PFSK-1 (cell line): ENCODE results near the gene GMPR2.

Experiments
- FOXP2 ChIP-seq: optimal IDR thresholded peaks from 2 replicates; pipeline ENCODE3; 2011; ENCODE audit warnings: borderline replicate concordance, control low read depth, inconsistent platforms; ENCODE audit not compliant: insufficient read depth; ENCODE audit errors: extremely low read length, extremely low read depth
- POLR2AphosphoS5 ChIP-seq: IDR thresholded peaks from 2 replicates; pipeline ENCODE4 v1.6.1; 2012; ENCODE audit warnings: low read depth, mild to moderate bottlenecking, control low read depth, low read length, moderate library complexity
- REST ChIP-seq, 2 experiments: IDR thresholded peaks; 2 replicates each; pipeline versions ENCODE4 v1.6.1 to v1.8.0; 2011 to 2012; ENCODE audit warnings: low read depth in 2 of 2, low read length in 2 of 2, control low read depth in 1 of 2, inconsistent platforms in 1 of 2, mild to moderate bottlenecking in 1 of 2, moderate library complexity in 1 of 2; ENCODE audit not compliant: insufficient read depth in 1 of 2
- SIN3A ChIP-seq: IDR thresholded peaks from 2 replicates; pipeline ENCODE4 v1.6.1; 2012; ENCODE audit warnings: mild to moderate bottlenecking, low read length, moderate library complexity, borderline replicate concordance; ENCODE audit not compliant: insufficient read depth
- TAF1 ChIP-seq: IDR thresholded peaks from 2 replicates; pipeline ENCODE4 v1.6.1; 2012; ENCODE audit warnings: low read length, control low read depth, borderline replicate concordance; ENCODE audit not compliant: insufficient read depth

GMPR2 gene

DNA sequence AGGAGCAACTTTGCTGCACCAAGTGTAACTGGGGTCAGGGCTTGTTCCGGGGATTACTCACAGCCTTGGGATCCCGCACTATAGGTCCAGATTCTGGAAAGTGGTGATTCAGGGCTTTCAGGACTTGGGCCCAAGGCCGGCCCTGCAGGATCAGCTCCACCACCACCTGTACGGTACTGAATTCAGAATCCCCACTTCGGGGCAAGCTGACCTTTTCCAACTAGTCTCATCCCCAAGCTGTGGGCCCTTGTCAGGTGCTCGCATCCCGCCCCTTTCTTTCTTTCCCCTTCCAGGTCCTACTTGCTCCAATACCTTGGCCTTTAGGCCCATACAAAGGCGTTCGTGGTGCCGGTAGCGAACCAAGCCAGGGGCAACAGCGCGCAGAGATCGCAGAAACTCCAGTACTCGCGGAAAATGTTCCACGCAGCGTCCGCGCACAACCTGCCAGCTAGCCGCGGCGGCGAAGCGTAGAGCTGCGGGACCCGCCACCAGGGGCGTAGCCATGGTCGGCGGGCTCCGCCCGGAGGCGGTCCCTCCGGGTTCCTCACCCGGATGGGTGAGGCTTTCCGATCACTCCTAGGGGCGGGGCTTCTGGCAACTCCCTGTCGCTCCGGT is 9.2 kb downstream of the GMPR2 start:
- TF ChIP-seq REST (IDR thresholded peaks at IDR 0.05; ENCODE audit: insufficient read depth in 1 of 2, low read depth in 2 of 2, low read length in 2 of 2) = no peak
- TF ChIP-seq SIN3A = no peak
- no peak for TF ChIP-seq TAF1
- no peak for TF ChIP-seq POLR2AphosphoS5
- no peak for TF ChIP-seq FOXP2

- no peak for TF ChIP-seq TAF1
- TF ChIP-seq FOXP2 = no peak
- no peak for TF ChIP-seq SIN3A
- no peak for TF ChIP-seq POLR2AphosphoS5
- no peak for TF ChIP-seq REST (IDR thresholded peaks at IDR 0.05; ENCODE audit: insufficient read depth in 1 of 2, low read depth in 2 of 2, low read length in 2 of 2)
Observed at GRCh38 chr14:24243336-24243836, 10.7 kb downstream of the GMPR2 start.

DNA sequence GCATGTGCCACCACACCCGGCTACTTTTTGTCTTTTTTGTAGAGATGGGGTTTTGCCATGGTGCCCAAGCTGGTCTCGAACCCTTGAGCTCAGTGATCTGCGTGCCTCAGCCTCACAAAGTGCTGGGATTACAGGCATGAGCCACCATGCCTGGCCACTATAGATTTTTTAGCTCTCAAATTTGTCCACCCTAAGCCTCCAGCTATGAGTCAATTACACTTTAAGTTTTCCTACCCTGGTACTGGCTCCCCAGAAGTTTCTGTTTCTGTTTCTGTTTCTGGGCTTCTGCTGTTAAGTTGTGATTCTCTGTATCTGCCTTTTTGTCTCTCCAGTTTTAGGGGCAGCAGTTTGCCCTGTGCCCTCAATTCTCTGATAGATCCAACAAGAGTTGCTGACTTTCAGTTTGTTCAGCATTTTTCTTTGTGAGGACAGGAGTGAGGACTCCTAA is 14.1 kb downstream of the GMPR2 start:
- TF ChIP-seq POLR2AphosphoS5 = no peak
- TF ChIP-seq FOXP2 = no peak
- TF ChIP-seq TAF1 = no peak
- TF ChIP-seq REST (IDR thresholded peaks at IDR 0.05; ENCODE audit: insufficient read depth in 1 of 2, low read depth in 2 of 2, low read length in 2 of 2) = no peak
- TF ChIP-seq SIN3A = no peak

DNA sequence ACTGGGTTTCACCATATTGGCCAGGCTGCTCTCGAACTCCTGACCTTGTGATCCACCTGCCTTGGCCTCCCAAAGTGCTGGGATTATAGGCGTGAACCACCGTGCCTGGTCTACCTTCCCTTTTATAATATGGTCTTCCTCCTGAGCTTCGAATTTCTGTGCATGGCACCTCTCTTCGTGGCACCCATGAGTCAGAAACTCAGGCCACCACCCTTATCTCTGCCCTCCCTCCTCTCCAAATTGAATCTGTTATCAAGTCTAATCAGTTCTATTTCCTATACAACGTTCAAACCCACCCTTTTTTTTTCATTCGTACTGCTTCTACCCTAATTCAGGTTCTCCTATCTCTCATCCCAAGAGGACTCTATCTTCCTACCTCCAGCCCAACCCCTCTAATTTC is 14.7 kb downstream of the GMPR2 start:
- TF ChIP-seq SIN3A (no peak), POLR2AphosphoS5 (no peak), FOXP2 (no peak), REST (IDR thresholded peaks at IDR 0.05; ENCODE audit: insufficient read depth in 1 of 2, low read depth in 2 of 2, low read length in 2 of 2) (no peak), TAF1 (no peak)
